MM.1S (cell line): ENCODE measurements around the gene GPC3.

Source experiments
- EZH2phosphoT487 ChIP-seq: fragments of 300-600 bp; sonication (generic); IDR thresholded peaks from 2 replicates; pipeline ENCODE4 v1.6.1; 2018; ENCODE audit warnings: antibody characterized with exemption, low read length
- TF ChIP-seq, protein P1 (sequence below): fragments of 300-600 bp; sonication (generic); IDR thresholded peaks from 2 replicates; pipeline ENCODE4 v1.5.1; 2016; ENCODE audit warnings: antibody characterized with exemption, low read length, mixed read lengths

DNA sequence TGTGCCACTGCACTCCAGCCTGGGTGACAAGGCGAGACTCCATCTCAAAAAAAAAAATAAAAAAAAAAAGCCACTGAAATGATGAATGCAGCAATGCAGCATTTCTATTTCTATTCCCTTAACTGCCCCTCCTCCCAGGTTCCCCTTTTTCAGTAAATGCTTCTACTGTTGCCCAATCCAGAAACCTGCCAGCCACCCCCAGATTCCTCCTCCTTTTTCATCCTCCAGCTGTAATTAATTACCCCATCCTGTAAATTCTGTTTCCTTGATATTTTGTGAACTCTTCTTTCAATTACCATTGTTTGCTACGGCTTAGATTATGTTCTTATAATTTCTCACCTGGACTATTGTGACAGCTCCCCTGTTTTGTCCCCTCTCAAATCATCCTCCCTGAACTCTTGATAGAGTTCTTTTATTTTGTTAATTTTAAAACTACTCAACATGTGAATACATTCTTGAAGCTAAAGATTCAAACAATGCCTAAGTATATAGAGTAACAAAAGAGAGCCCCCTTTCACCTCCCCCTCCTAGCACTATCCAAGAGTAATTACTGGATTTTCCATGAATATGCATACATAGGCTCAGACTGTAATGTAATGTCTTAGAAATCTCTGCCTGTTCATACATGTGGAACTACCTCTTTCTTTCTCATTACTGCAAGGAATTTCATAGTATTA, 429.5 kb downstream of the GPC3 start:
- TF ChIP-seq, protein P1, sequence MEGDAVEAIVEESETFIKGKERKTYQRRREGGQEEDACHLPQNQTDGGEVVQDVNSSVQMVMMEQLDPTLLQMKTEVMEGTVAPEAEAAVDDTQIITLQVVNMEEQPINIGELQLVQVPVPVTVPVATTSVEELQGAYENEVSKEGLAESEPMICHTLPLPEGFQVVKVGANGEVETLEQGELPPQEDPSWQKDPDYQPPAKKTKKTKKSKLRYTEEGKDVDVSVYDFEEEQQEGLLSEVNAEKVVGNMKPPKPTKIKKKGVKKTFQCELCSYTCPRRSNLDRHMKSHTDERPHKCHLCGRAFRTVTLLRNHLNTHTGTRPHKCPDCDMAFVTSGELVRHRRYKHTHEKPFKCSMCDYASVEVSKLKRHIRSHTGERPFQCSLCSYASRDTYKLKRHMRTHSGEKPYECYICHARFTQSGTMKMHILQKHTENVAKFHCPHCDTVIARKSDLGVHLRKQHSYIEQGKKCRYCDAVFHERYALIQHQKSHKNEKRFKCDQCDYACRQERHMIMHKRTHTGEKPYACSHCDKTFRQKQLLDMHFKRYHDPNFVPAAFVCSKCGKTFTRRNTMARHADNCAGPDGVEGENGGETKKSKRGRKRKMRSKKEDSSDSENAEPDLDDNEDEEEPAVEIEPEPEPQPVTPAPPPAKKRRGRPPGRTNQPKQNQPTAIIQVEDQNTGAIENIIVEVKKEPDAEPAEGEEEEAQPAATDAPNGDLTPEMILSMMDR, result no peak
- TF ChIP-seq EZH2phosphoT487, result no peak
